Fibroblast of skin of abdomen (primary cell): ENCODE data around the gene CACHD1.
A peak's percentile ranks its signal among the peaks of the same experiment; 100 is the strongest.
"Not testable (repeated sequence)": the region's sequence is repeated elsewhere in the genome, so short reads cannot be mapped to it uniquely, and the experiment has no call there.

Experiments used
- DNase-seq: peaks from one replicate; pipeline ENCODE4 v3.0.0-alpha.2; 2013

CACHD1 gene

GRCh38 chr1:64669098-64669675 lies 199.3 kb downstream of the CACHD1 start:
- no peak for DNase-seq

- no peak for DNase-seq
Observed at GRCh38 chr1:64675718-64676345, 205.9 kb downstream of the CACHD1 start.

DNA sequence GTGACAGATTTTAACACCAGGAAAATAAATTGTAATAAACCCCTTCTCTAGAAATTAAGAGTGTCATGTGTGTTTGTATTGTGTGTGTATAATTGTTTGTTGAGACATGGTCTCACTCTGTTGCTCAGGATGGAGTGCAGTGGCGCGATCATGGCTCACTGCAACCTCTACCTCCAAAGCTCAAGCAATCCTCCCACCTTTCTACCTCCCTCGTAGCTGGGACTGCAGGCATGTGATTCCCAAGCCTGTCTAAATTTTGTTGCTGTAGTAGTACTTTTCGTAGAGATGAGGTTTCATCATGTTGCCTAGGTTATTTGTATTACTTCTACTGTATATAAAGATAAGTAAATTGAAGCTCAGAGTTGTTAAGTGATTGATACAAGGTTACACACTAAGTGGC lies 206.5 kb downstream of the CACHD1 start:
- DNase-seq = no peak

DNA sequence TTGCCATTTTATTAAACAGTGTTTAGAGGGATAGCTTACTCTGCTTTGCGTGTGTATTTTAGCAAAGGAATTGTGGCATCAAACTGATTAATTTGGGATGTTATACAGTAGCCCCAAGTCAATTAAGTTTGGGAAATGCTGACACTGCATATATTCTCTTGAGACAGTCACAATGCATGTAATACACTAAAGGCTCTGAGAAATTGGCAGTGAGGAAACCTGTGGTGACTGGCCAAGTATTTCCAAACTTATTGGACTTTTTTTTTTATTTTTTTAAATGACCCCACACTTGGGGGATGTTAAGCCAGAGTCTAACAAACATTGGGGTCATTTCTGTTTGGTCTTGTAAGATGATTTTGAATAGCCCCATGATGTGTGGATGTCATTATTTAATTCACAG lies 207.6 kb downstream of the CACHD1 start:
- no peak for DNase-seq

DNA sequence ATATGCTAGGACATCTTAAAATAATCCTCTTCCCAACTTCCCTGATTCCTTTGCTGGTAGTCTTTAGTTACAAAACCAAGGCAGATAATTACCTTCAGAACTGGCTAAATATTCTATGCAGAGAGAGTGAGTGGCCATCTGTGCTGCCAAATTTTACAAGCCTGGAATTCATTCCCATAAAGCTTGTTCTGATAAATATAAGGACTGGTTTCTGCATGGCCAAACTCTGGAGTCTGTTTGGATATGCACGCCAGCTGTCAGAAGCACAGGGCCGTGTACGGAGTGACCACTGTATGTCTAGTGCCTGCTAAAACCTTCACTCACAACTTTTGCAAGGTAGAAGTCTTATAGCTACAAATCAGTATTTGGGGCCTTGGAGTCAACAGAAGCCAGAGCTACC lies 208.4 kb downstream of the CACHD1 start:
- DNase-seq = no peak

DNA sequence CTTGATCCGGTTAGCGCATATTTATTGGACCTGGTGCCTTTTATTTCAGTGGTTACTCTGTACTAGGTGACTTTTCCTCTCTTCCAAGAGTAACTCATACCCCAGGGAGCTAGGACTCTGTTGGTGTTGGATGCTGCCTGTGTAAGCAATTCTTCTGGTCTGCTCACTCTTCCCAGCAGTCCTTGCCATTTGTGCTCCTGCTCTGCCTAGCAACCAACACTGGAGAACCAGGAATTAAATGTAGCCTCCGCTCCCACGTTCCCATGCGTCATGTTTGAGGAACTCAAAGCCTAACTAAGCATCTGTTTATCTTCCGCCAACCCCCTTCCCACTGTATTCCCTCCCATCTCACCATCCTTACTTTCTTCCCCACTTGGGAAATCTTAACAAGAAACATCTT lies 209.2 kb downstream of the CACHD1 start:
- DNase-seq = no peak

DNA sequence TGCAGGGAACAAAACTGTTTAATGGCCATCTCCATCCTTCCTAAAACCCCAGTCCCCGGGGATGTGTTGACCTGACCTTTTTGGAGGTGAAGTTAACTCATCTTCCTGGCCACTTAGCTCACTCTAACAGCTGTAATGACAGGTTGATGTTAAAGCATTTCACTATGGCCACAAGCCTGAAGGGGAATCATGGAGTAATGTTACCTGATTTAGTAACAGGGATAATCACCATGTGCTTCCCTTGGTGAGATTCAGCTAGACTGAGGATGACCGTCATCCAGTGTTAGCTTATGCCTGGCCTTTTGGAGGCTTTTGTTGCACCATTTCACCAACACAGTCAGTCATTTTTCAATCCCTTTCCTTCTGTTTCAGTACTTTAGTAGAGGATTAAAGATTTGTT lies 210.7 kb downstream of the CACHD1 start:
- no peak for DNase-seq

- DNase-seq = no peak
Observed at GRCh38 chr1:64681043-64681442, 211.1 kb downstream of the CACHD1 start.

DNA sequence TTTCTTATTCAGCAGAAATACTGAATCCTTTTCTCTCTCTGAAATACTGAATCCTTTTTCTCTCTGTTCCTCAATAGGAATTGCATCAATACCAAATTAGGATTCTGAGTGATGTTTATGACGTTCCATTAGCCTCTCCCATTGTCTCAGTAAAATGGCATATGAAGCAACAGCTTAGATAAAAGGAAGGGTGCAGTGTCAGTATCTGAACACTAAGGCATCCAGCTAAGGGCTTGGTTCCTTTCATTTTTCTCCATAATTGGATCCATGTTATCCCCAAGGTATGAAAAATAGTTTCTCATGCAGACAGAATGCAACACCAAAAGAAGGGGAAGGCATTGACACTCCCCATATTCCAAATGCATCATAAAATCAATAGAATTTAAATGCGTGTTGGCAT lies 213.5 kb downstream of the CACHD1 start:
- DNase-seq = no peak

DNA sequence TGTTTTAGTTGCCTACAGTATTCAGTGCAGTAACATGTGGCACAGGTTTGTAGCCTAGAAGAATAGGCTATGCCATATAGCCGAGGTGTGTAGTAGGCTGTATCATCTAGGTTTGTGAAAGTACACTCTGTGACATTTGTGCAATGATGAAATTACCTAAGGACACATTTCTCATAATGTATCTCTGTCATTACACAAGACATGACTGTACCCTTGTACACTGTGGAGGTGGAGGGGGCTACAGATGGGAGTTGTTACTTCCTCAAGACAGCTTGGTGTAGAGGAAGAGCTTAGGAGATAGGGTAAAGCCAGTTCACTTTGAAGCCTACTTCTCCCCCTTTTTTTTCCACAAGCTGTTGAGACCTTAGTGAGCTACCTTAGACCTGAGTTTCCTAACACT lies 215.3 kb downstream of the CACHD1 start:
- DNase-seq = no peak

- no peak for DNase-seq
Observed at GRCh38 chr1:64685765-64686341, 215.9 kb downstream of the CACHD1 start.

GRCh38 chr1:64686828-64687724 lies 217.1 kb downstream of the CACHD1 start:
- DNase-seq = peak; percentile 36

- DNase-seq = no peak
Observed at GRCh38 chr1:64687725-64688327, 217.9 kb downstream of the CACHD1 start.

- DNase-seq = peak; percentile 5
Observed at GRCh38 chr1:64691626-64692025, 221.7 kb downstream of the CACHD1 start.

DNA sequence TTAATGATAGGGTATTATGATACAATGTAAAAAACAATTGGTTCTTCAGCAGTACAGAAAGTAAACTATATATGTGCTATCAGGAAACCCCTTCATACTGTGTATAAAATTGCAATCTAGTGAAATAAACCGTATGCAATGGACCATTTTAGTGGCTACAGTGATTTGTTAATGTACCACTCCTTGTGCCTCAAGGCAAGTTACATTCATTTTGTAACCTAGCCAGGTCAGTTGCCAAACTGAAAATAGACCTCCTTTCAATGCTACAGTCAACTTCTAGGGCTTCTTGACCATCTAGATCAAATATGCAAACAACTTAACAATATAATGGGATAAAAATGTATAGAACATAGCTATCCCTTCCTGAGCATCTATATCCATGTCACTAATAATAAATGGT lies 223.0 kb downstream of the CACHD1 start:
- no peak for DNase-seq

DNA sequence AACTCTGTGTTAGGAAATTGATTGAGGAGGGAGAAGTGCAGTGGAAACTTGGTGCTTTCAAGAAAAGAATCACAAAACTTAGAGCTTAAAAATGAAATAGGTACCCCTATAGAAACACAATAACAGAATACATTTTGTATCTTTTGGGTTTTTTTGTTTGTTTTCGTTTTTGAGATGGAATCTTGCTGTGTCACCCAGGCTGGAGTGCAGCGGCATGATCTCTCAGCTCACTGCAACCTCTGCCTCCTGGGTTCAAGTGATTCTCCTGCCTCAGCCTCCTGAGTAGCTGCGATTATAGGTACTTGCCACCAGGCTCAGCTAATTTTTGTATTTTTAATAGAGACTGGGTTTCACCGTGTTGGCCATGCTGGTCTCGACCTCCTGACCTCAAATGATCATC lies 223.5 kb downstream of the CACHD1 start:
- no peak for DNase-seq

- no peak for DNase-seq
Observed at GRCh38 chr1:64696879-64697278, 226.9 kb downstream of the CACHD1 start.

DNA sequence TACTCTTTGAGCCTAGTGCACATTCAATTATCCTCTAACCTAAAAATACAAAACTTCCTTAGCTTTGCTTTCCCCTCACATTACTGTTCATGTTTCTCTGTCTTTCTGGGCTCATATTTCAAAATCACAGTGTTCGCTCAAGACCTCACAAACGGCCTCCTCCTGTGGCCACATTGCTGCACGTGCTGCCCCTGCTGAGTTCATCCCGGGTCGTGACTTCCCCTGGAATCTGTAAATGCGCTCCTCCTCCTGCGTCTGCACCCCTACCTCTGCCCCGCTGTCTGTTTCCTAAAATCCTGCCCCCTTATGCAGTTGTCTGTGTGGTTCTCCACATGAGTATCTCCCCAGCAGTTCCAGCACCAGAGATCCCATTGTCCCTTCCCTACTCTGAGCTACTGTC lies 229.4 kb downstream of the CACHD1 start:
- no peak for DNase-seq

GRCh38 chr1:64701071-64701470 lies 231.1 kb downstream of the CACHD1 start:
- no peak for DNase-seq

GRCh38 chr1:64701886-64702285 lies 232.0 kb downstream of the CACHD1 start:
- DNase-seq = no peak

GRCh38 chr1:64702670-64703069 lies 232.7 kb downstream of the CACHD1 start:
- DNase-seq = not testable (repeated sequence)

- DNase-seq = no peak
Observed at GRCh38 chr1:64703600-64703999, 233.7 kb downstream of the CACHD1 start.

DNA sequence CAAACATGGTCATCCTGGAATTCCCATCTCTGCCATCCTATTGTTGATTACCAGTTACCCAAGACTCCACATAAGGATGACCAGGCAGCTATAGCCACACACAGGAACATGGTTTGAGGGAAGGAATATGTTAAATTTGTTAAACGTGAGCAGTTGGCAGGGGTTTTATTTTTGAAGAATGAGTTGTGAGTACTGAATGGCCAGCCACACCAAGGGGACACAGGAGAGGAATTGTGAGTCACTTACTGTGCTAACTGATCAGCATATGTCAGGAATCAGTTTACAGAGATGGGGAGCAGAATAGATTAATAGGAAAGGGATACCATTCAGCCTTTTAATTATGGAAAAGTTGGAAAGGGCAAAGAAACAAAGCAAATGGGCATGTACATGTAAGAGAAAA lies 235.7 kb downstream of the CACHD1 start:
- DNase-seq = no peak
